Subcutaneous adipose tissue (tissue), 4 donors: ENCODE measurements around the gene ARFRP1. TPM values are rescaled to one million over a fixed set of nuclear protein-coding genes. Genes with fewer than 3 reads are reported as not detected.

Experiments used
- total RNA-seq, 4 donors: library from RNA; depleted of rRNA; stranded (reverse); fragments of >200 nt; gene quantifications; one replicate each; pipeline ENCODE4 v1.1.0, GENCODE V29; 2016
- TF ChIP-seq, protein P1 (sequence below): fragments of 450-650 bp; IDR thresholded peaks from one replicate; pipeline ENCODE4 v1.5.1; 2016; ENCODE audit warnings: low read depth, mild to moderate bottlenecking, control low read depth, antibody characterized with exemption, moderate library complexity

The ARFRP1 gene
- total RNA-seq, 4 donors from 2014 or later, result 21.9 to 39.4 (median 31.5) TPM

DNA sequence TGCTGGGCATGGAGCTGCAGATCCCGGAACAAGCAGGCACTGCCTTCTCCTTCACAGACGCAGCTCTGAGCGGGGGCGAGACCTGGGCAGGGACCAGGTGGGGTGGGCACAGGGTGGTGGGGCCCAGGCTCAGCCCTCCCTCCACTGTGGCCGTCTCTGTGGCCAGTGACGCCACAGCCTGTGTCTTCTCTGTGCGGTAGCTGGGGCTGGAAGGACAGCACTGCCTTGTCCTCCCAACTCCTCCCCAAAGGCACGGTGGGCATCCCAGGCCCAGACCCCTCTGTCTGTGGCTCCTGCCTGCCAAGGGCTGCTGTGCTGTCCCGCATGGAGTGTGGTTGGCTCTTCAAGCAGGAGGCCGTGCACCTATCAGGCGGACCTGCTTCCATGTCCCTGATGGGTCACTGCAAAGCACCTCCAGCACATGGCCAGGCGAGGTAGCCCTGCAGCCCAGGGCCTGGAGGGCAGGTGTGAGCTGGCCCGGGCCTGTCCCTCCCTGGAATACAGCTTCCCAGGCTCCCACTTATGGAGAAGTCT lies 26.1 kb downstream of the ARFRP1 start:
- TF ChIP-seq, protein P1, sequence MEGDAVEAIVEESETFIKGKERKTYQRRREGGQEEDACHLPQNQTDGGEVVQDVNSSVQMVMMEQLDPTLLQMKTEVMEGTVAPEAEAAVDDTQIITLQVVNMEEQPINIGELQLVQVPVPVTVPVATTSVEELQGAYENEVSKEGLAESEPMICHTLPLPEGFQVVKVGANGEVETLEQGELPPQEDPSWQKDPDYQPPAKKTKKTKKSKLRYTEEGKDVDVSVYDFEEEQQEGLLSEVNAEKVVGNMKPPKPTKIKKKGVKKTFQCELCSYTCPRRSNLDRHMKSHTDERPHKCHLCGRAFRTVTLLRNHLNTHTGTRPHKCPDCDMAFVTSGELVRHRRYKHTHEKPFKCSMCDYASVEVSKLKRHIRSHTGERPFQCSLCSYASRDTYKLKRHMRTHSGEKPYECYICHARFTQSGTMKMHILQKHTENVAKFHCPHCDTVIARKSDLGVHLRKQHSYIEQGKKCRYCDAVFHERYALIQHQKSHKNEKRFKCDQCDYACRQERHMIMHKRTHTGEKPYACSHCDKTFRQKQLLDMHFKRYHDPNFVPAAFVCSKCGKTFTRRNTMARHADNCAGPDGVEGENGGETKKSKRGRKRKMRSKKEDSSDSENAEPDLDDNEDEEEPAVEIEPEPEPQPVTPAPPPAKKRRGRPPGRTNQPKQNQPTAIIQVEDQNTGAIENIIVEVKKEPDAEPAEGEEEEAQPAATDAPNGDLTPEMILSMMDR, result no peak

DNA sequence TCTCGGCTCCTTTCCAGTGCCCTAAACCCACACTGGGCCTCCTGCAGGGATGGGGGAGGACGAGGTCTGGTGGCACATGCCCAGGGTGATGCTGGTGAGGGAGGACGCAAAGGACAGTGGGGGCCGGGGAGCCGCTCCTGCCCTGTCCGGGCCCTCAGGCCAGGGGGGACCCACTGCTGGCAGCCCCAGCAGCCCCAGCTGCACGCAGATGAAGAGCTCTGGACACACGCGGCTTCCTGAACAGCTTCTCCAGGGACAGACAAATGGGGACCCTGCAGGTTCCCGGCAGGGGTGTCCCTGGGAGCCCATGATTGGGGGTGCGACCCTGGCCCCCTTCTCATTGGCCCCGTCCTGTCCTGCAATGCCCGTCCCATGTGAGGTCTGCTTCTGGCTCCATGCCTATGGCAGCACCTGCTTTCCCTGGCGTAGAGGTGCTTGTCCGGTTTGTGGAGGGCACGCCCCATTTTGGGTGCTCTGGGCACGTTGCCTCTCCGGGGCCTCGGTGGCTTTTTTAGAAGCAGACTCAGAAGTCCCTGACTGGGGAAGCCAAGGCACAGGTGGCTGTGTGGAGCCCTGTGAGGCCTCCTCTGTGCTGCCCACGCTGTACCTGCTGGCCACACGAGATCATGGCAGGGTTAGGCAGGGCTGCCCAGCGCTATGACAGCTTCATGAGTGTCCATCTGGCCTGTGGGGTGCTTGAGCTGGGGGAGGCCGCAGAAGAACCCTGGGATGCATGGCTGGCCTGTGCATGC lies 26.7 kb downstream of the ARFRP1 start:
- TF ChIP-seq, protein P1, result no peak

DNA sequence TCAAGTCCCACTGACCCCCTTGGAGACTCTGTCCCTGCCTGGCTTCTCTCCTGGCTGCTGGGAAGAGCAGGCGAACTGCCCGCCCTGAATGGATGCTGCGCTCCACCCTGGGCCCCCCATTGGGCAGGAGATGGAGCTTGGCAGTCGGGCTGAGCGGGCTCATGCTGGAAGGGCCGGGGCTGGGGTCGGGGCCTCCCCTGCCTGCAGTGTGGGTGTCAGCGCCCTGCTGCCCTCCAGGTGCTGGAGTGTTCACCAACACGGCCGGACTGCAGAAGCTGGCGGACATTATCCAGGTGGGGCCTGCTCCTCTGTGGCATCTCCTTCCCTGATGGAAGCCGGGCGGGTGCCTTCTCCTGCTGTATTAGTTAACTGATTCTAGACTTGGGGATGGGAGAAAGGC lies 27.3 kb downstream of the ARFRP1 start:
- TF ChIP-seq, protein P1, result no peak

DNA sequence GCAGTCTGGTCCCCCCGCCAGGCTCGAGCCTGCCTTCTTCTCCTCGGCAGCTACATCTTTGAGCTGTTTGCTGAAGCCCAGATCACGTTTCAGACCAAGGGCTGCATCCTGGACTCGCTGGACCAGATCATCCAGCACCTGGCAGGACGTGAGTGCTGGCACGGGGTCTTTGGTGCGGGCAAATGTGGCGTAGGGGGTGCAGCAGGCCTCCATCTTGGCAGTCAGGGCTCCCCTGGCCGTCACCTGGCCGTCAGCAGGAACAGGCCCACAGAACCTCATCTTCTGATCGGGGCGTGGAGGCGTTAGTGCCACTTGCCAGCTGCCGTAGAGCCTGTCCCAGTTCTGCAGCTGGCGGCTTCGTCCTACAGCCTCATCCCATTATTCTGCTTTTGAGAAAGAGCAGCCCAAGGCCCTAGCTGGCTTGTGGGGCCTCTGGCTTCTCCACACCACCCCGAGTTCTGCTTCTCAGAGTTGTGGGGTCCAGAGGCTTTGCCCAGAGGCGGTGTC lies 27.9 kb downstream of the ARFRP1 start:
- TF ChIP-seq, protein P1, result no peak

DNA sequence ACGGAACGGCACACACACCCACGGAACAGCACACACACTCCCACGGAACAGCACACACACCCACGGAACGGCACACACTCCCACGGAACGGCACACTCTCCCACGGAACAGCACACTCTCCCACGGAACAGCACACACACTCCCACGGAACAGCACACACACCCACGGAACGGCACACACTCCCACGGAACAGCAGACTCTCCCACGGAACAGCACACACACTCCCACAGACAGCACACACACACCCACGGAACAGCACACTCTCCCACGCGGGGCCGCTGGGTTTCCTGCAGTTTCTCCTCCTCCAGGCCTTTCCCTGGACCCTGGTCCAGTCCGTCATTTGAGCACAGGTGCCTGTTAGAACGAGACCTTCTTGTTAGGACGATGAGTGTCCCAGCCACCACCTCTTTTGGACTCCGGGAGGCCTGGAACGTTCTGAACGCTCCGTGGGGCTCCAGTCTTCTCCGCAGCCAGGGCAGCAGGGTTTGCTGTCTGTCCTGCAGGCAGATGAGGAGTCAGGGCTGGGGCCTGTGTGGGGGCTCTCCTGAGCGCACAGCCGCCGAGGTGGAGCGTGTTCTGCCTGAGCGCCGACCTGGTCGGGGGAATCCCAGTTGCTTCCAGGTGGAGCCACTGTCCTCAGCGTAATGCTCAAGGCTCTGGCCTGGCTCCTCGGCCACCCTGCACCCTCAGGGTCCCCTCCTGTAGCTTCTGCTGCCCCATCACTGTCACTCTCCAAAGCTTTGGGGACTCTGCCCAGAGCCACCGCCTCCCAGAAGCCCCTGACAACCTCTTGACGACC lies 28.9 kb downstream of the ARFRP1 start:
- TF ChIP-seq, protein P1, result no peak

DNA sequence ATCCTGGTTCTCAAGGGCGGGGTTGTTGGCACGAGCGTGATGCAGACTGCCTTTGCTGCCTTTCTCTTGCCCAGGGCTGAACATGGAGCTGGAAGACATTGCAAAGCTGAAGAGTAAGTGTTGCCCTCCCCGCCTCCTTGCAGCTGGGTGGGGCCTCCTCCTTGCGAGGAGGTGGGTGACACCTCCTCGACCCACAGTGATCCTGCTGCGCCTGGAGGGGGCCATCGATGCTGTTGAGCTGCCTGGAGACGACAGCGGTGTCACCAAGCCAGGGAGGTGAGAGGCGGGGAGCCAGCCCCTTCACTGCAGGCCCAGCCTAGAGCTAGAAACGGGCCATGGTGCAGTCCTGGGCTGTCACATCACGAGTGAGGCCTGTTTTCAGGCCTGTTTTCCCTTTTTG lies 29.7 kb downstream of the ARFRP1 start:
- TF ChIP-seq, protein P1, result no peak

DNA sequence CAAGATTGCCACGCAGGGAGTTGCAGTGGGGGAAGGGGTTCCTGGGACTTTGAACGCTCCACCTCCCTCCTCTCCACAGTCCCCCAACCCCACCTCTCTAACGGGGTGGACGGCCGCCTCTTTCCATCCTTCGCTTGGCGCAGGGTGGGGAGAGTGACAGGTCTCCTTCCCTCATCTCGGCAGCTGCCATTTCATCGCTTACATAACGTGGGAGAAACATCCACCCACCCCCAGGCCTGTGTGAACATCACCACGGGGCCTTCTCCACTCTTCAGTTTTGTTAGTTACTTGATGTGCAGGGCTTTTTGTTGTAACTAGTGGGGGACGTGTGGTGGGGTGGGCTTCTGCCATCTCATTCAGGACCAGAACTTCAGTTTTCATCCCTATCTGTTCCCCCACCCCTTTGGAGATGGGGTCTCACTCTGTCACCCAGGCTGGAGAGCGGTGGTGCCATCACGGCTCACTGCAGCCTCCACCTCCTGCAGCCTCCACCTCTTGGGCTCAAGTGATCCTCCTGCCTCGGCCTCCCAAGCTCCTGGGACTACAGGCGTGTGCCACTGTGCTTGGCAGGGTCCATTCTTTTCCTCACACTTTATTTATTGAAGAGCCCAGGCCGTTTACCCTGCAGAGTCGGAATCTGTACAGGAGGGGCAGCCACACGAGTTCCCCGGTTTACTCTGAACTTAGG lies 32.0 kb downstream of the ARFRP1 start:
- TF ChIP-seq, protein P1, result no peak
